Lung (tissue), 12 donors: Measurements from ENCODE around the gene NLGN1. TPM values are rescaled to one million over a fixed set of nuclear protein-coding genes. Genes with fewer than 3 reads are reported as not detected.
A peak's percentile ranks its signal among the peaks of the same experiment; 100 is the strongest.

ENCODE experiments used
- ATAC-seq: fragments of 200-7000 bp; cut with Tn5 transposase; one replicate; pipeline ENCODE4 v1.9.1; 2020; ENCODE audit warnings: moderate number of reproducible peaks; ENCODE audit not compliant: insufficient read depth, low FRiP score
- DNase-seq, 3 donors: peaks; one replicate each; pipeline ENCODE4 v3.0.0-alpha.2; 2013 to 2017
- H3K27ac ChIP-seq, 2 donors: one replicate each; pipeline ENCODE4 v1.5.1; 2013; ENCODE audit warnings: mild to moderate bottlenecking in 2 of 2, moderate library complexity in 2 of 2, control low read depth in 1 of 2, inconsistent platforms in 1 of 2, low read depth in 1 of 2, low read length in 1 of 2
- H3K27me3 ChIP-seq, 3 donors: one replicate each; pipeline ENCODE4 v1.5.1; 2013; ENCODE audit warnings: low read length in 2 of 3; ENCODE audit not compliant: control insufficient read depth in 3 of 3, insufficient read depth in 3 of 3
- H3K36me3 ChIP-seq, 4 donors: one replicate each; pipeline ENCODE4 v1.5.1; 2013; ENCODE audit warnings: low read length in 4 of 4, mild to moderate bottlenecking in 1 of 4, moderate library complexity in 1 of 4; ENCODE audit not compliant: control insufficient read depth in 4 of 4, insufficient read depth in 4 of 4
- H3K4me1 ChIP-seq, 5 donors: one replicate each; pipeline ENCODE4 v1.5.1; 2013; ENCODE audit warnings: low read length in 5 of 5, mild to moderate bottlenecking in 2 of 5, moderate library complexity in 1 of 5; ENCODE audit not compliant: control insufficient read depth in 5 of 5, insufficient read depth in 5 of 5
- H3K4me3 ChIP-seq: one replicate; pipeline ENCODE4 v1.5.1; 2013; ENCODE audit warnings: mild to moderate bottlenecking, control low read depth, moderate library complexity
- H3K9ac ChIP-seq, 2 donors: one replicate each; pipeline ENCODE4 v1.5.1; 2013; ENCODE audit warnings: low read length in 2 of 2, control low read depth in 1 of 2; ENCODE audit not compliant: insufficient read depth in 1 of 2
- H3K9me3 ChIP-seq, 4 donors: one replicate each; pipeline ENCODE4 v1.5.1; 2013; ENCODE audit warnings: low read length in 3 of 4, mild to moderate bottlenecking in 1 of 4, moderate library complexity in 1 of 4; ENCODE audit not compliant: control insufficient read depth in 4 of 4, insufficient read depth in 3 of 4
- WGBS, 2 donors: extraction: QIAGEN DNeasy Blood & Tissue Kit; methylation state at CpG; one replicate each; pipeline ENCODE4 v1.1.7; 2013; 5-methylcytosine and 5-hydroxymethylcytosine counted together
- polyA plus RNA-seq, 2 donors: library from polyadenylated mRNA; stranded (reverse); fragments of 200-250 nt; gene quantifications; one replicate each; pipeline ENCODE4 v1.2.1, GENCODE V29; 2013
- total RNA-seq, 2 donors: library from RNA; depleted of rRNA in 1 of 2; stranded (reverse); fragments of >200 nt in 1 of 2; gene quantifications; one replicate each; pipeline ENCODE4 v1.2.1, GENCODE V29; 2014 to 2021
- TF ChIP-seq, protein P1 (sequence below): IDR thresholded peaks from 2 replicates; pipeline ENCODE4 v1.5.1; 2012; ENCODE audit warnings: mild to moderate bottlenecking; ENCODE audit errors: control extremely low read depth, extremely low read depth
- donor health status: control.
- donor health status: control.
- donor health status: Bipolar disorder and iron deficiency.
- donor health status: healthy.
- donor health status: DM: yes; HTN: yes; CAD: no.

The NLGN1 gene
- total and polyA plus RNA-seq, 4 donors = 0.24 to 22.2 (median 1.9) TPM

DNA sequence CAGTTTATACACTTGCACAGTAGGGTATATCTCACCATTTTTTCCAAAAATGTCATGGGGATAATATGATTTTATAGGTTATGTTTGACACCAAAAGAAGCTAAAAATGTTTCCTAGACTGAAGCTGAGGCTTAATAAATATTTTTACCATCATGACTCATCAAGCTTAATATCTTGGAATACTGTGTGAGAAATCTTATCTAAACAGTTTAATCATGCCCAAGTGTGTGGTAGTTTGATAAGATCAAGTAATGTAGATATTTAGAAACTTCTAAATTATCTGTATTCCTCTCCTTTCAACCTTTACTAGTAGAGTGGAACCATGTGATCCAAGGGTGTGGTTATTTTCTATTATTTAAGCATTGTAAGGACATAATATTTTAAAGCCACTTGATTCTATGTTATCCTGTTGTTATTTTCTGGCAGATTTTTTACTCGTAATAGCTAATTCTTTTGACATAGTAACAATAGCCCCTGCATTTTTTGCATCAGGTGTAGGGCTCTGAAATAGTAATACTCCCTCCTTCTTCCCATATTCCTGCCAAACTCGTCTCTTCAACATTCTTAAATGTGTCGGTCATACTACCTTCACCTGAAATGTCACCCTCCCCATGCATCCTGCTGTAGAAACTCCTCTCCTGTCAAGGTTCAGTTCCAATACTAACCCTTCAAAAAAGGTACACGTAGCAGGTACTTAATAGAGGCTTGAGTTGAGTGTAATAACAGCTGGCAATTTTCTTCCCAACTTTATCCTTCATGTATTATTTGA, 729.6 kb downstream of the NLGN1 start:
- Histone ChIP-seq H3K36me3 (no peaks in the 10 kb centered on the region), H3K4me3 (no peak overlapping the region), H3K4me1 (peaks cover 0 to 2% (median 0%) of the 10 kb centered on the region in 5 donors), H3K9me3 (no peaks in the 10 kb centered on the region), H3K27me3 (no peaks in the 10 kb centered on the region), H3K9ac (no peak overlapping the region), H3K27ac (no peak overlapping the region)
- TF ChIP-seq, protein P1, sequence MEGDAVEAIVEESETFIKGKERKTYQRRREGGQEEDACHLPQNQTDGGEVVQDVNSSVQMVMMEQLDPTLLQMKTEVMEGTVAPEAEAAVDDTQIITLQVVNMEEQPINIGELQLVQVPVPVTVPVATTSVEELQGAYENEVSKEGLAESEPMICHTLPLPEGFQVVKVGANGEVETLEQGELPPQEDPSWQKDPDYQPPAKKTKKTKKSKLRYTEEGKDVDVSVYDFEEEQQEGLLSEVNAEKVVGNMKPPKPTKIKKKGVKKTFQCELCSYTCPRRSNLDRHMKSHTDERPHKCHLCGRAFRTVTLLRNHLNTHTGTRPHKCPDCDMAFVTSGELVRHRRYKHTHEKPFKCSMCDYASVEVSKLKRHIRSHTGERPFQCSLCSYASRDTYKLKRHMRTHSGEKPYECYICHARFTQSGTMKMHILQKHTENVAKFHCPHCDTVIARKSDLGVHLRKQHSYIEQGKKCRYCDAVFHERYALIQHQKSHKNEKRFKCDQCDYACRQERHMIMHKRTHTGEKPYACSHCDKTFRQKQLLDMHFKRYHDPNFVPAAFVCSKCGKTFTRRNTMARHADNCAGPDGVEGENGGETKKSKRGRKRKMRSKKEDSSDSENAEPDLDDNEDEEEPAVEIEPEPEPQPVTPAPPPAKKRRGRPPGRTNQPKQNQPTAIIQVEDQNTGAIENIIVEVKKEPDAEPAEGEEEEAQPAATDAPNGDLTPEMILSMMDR = no peak
- ATAC-seq = no peak
- 61 to 77% methylated on average over 4 of the region's 4 CpGs for WGBS, 2 donors
- DNase-seq = peak in 1 of 3 donors; percentile 23

DNA sequence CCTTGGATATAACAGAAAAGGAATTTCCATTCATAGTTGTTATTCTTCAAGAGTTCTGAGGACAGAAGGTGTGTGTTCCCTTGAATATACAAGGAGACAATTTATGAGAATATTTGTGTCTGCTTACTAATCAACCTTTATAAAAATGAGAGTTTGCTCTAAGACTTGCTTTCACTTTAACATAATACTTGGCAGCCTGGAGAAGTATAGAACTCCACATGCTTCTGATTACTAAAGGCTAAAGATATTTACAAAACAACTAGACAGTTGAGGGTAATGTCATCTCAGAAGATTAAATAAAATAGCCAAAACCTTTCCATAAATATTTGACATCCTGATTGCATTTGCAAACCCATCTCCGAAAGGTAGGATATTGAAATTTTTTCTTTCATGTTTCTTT, 734.5 kb downstream of the NLGN1 start:
- Histone ChIP-seq H3K9ac (no peak overlapping the region), H3K27ac (no peak overlapping the region), H3K27me3 (no peaks in the 10 kb centered on the region), H3K9me3 (no peaks in the 10 kb centered on the region), H3K4me3 (no peak overlapping the region), H3K4me1 (peaks cover 0 to 2% (median 0%) of the 10 kb centered on the region in 5 donors), H3K36me3 (no peaks in the 10 kb centered on the region)
- TF ChIP-seq, protein P1 = no peak
- 51 to 87% methylated on average over 1 of the region's 1 CpG for WGBS, 2 donors
- ATAC-seq (no peak), DNase-seq (no peak)

DNA sequence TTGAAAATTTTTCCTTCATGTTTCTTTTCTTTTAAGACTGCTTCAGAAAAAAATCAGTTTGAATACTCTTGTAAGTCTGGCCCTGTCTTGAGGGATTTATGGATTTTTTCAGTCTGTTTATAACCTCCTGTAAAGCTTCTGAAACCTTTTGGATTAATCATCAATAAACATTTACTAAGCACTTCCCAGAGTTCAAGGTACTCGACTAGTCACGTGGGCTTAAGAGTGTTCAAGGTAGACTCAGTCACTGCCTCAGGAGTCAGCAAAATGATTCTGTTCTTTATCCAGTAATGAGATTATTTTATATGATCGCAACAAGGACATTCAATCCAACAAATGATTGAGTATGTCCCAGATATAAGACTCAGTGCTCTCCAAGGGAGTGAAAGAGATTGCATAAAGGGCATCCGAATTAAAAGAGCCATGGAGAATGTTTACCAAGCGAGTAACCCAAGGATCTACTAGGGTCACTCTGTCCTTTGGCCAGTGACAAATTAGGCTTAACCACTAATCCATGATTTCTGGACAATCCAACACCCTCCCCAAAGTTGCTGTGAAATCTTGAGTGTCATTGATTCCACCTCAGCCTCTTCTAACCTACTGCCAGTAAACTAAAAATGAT, 735.0 kb downstream of the NLGN1 start:
- ATAC-seq = no peak
- no peak overlapping the region for H3K27ac ChIP-seq

More for the DNA sequence above, 735.0 kb downstream of the NLGN1 start:
- H3K9ac ChIP-seq = no peak overlapping the region
- DNase-seq = peak in 1 of 3 donors; percentile 15
- no peaks in the 10 kb centered on the region for H3K36me3 ChIP-seq
- H3K27me3 ChIP-seq = no peaks in the 10 kb centered on the region
- 79 to 86% methylated on average over 5 of the region's 5 CpGs for WGBS, 2 donors
- no peak overlapping the region for H3K4me3 ChIP-seq
- TF ChIP-seq, protein P1 = no peak
- no peaks in the 10 kb centered on the region for H3K4me1 ChIP-seq
- H3K9me3 ChIP-seq = no peaks in the 10 kb centered on the region
